ES-I3 (cell line): ENCODE data around the gene C12orf57.
A peak's percentile ranks its signal among the peaks of the same experiment; 100 is the strongest.

Source experiments
- H3K36me3 ChIP-seq: 2 replicates; pipeline ENCODE4 v1.6.1; 2013; ENCODE audit warnings: mild to moderate bottlenecking, low read length, control low read depth, moderate library complexity; ENCODE audit not compliant: insufficient read depth
- H3K4me1 ChIP-seq: 2 replicates; pipeline ENCODE4 v1.6.1; 2013; ENCODE audit warnings: mild to moderate bottlenecking, control low read depth, low read length; ENCODE audit not compliant: insufficient read depth
- H3K9ac ChIP-seq: 2 replicates; pipeline ENCODE4 v1.6.1; 2013; ENCODE audit warnings: low read depth, mild to moderate bottlenecking, low read length, moderate library complexity
- H3K9me3 ChIP-seq: 2 replicates; pipeline ENCODE4 v1.6.1; 2013; ENCODE audit warnings: mild to moderate bottlenecking, low read length, moderate library complexity; ENCODE audit not compliant: control insufficient read depth, insufficient read depth

C12orf57 gene

DNA sequence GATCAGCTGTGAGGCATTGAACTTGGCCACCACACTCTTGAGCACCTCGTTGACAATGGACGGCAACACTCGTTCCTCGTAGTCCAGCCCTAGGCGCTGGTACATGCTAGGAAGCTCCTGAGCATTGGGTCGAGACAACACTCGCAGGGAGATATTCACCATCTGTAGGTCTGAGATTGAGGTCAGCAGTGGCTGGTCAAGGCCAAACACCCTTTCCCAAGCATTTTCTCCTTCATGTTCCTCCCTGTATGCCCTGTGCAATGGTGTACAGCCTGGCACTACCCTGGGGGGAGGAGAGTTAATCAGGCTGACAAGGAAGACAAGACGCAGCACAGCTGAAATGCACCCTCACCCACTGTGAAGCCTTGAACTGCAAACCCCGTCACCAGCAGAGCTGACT, 24.6 kb downstream of the C12orf57 start:
- H3K9ac ChIP-seq, result no peak overlapping the region
- H3K4me1 ChIP-seq, result no peaks in the 10 kb centered on the region; the same call in 1 of the 2 replicates
- H3K36me3 ChIP-seq, result peaks cover 29% of the 10 kb centered on the region
- no peaks in the 10 kb centered on the region for H3K9me3 ChIP-seq

DNA sequence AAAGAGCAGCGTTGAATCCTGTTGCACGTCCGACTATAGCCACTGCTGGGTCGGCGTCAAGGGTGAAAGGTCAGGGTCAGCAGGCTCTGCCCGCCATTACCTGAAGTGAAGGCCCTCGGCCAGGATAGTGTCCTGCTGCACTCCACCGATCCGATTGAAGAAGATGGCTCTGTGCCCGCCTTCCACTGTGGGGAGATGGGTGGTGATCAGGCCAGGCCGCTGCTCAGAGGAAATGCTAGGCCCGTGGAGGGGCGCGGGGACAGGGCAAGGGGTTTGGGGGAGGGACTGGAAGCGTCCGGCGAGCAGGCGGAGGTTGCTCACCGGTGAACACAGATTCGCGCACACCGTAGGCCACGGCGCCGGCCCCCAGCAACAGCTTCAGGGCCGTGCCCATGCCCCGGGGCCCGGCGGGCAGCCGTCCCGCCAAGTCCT, 26.3 kb downstream of the C12orf57 start:
- H3K9me3 ChIP-seq, result no peaks in the 10 kb centered on the region
- no peaks in the 10 kb centered on the region; the same call in 1 of the 2 replicates for H3K4me1 ChIP-seq
- H3K9ac ChIP-seq, result peak overlapping the region; percentile 94
- H3K36me3 ChIP-seq, result peaks cover 39% of the 10 kb centered on the region

DNA sequence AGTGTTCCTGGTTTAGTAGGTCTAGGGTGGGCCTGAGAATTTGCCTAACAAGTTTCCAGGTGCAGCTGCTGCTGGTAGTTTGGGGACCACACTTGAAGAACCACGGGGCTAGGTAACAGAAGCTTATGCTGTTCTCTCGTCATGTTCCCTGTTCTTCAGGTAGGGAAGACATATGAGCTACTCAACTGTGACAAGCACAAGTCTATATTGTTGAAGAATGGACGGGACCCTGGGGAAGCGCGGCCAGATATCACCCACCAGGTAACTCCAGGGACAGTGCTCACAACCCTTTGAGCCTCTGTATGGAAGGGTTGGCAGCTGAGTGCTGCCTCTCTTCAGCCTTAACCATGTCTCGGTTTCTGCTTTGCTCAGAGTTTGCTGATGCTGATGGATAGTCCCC, 30.4 kb downstream of the C12orf57 start:
- H3K36me3 ChIP-seq, result peaks cover 27% of the 10 kb centered on the region
- no peak overlapping the region for H3K9ac ChIP-seq
- no peaks in the 10 kb centered on the region; the same call in 1 of the 2 replicates for H3K4me1 ChIP-seq

DNA sequence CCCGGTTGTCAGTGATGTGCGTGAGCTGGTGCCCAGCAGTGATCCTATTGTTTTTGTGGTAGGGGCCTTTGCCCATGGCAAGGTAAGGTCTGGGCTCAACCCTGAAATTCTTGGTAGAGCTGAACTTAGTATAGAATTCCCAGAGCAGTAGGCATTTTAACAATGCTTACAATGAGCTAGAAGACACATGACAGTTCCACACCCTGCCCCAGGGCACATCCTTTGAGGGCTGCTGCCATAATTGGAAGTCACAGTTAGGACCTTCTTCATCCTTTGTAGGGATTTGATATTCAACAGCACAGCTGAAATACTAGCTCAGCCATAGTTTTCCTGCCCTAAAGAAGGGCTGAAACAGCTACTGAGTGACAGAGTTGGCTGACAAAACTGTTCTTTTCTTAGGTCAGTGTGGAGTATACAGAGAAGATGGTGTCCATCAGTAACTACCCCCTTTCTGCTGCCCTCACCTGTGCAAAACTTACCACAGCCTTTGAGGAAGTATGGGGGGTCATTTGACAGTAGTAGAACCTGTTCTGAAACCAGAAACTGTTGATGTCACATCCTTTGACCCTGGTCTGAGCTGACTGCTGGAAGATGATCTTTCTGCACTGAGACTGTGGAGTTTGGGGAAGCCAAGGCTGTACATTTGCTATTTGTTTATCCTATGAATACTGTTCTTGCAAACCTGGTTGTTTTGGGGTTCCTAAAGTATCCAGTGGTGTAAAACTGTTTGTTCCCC, 31.6 kb downstream of the C12orf57 start:
- peaks cover 26% of the 10 kb centered on the region for H3K36me3 ChIP-seq
- no peaks in the 10 kb centered on the region for H3K9me3 ChIP-seq
- no peak overlapping the region for H3K9ac ChIP-seq
- no peaks in the 10 kb centered on the region for H3K4me1 ChIP-seq

More for the DNA sequence above, 30.4 kb downstream of the C12orf57 start:
- H3K9me3 ChIP-seq, result no peaks in the 10 kb centered on the region

DNA sequence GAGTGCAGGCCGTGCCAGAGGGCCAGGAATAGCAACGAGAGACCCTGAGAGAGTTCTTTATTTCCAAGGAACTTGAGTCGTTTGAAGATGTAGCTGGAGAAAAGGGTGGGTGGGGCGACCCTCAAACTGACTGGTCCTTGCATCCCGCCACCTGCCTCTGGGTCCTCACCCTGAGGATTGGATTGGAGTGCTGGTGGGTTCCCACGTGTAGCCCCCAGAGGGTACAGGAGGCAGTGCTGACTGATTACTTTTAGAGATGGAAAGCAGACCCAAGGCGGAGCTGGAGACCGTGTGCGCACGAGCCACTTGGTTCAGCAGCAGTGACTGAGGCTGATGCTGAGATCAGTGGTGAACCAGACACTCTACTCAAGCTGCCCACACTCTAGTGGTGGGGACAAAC, 33.8 kb downstream of the C12orf57 start:
- peaks cover 34% of the 10 kb centered on the region for H3K36me3 ChIP-seq
- no peaks in the 10 kb centered on the region for H3K4me1 ChIP-seq
- no peaks in the 10 kb centered on the region for H3K9me3 ChIP-seq
- no peak overlapping the region for H3K9ac ChIP-seq

DNA sequence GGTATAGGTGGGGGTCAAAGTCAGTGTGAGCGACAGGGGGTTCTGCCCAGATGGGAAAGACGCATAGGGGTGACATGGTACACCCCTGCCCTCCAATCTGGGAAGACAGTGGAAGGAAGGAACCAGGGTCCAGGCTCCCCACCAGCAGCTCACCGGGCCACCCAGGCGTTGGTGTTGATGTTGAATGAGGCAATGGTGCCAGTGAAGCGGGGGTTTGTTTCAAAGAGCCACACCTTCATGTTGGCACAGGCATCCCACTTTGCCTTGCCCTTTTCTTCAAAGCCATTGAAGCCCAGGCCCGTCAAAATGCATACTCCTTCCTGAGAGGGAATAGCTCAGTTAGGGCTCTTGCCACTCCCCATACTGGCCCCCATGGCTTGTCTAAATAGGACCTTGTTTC, 34.4 kb downstream of the C12orf57 start:
- Histone ChIP-seq H3K9me3 (no peaks in the 10 kb centered on the region), H3K36me3 (peaks cover 34% of the 10 kb centered on the region), H3K9ac (no peak overlapping the region), H3K4me1 (no peaks in the 10 kb centered on the region)

DNA sequence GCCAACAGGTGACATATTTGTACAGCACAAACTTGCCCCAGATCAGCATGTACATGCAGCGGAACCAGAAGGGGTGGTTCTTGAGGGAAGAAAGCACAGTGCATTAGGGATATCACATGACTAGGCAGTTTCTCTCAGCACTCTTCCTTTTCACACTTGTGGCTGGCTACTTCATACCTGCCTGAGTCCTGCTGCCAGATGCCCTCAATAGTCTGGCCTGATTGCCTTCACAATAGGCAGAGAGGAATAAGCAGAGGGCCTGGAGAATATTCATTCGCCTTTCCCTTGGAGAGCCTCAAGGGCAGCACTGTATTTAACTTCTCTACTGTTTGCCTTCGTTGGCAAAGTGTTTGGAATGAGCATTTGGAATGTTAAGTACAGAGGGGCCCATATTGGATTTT, 34.8 kb downstream of the C12orf57 start:
- Histone ChIP-seq H3K9me3 (no peaks in the 10 kb centered on the region), H3K9ac (no peak overlapping the region), H3K36me3 (peaks cover 34% of the 10 kb centered on the region), H3K4me1 (no peaks in the 10 kb centered on the region)

DNA sequence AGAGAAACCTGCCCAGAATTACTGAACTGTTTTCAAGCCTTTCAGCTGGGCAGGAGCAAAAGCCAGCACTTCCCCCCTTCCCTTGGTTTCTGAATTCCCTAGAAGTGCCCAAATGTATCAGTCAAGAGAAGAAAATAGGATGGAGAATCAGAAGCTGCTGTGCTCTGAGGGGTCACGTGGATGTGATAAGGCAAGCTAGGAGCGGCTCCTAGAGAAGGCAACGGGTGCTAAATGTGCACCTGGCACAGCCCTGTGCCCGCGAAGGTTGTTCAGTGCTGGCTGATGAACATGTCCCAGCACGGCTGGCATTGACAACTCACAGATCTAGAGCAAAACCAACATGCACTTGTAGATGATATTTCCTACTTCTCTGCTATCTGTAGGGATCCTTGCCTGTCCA, 35.2 kb downstream of the C12orf57 start:
- Histone ChIP-seq H3K9ac (no peak overlapping the region), H3K4me1 (no peaks in the 10 kb centered on the region), H3K36me3 (peaks cover 34% of the 10 kb centered on the region), H3K9me3 (no peaks in the 10 kb centered on the region)

DNA sequence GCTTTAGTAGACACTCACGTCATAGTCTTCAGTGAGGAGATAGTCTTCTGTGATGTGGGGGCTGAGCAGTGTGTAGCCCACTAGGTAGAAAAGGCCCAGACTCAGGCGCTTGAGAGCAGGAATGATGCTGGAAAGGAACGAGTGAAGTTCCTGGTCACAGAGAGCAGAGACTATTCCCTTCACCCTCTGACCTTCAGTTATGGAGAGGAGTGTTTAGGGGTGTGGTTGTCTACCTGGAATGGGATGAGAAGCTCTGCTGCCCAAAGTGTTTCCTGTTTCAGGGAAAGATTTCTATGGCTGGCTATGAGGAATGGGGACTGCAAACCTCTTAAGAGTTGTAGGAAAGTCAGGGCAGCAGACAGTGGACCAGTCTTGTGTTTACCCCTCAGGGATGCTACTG, 35.6 kb downstream of the C12orf57 start:
- Histone ChIP-seq H3K4me1 (no peaks in the 10 kb centered on the region), H3K9me3 (no peaks in the 10 kb centered on the region), H3K36me3 (peaks cover 30% of the 10 kb centered on the region), H3K9ac (no peak overlapping the region)

DNA sequence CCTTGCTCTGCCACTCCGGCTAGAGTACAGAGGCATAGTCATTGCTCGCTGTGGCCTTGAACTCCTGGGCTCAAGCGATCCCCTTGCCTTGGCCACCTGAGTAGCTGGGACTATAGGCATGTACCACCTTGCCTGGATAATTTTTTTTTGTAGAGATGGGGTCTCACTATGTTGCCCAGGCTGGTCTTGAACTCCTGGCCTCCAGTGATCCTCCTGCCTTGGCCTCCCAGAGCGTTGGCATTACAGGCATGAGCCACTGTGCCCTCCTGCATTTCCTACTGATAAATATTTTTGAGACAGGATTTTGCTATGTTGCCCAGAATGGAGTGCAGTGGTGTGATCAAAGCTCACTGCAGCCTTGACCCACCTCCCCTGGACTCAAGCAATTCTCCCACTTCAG, 36.3 kb downstream of the C12orf57 start:
- H3K4me1 ChIP-seq, result no peaks in the 10 kb centered on the region
- H3K9ac ChIP-seq, result no peak overlapping the region
- peaks cover 24% of the 10 kb centered on the region for H3K36me3 ChIP-seq
- H3K9me3 ChIP-seq, result no peaks in the 10 kb centered on the region

DNA sequence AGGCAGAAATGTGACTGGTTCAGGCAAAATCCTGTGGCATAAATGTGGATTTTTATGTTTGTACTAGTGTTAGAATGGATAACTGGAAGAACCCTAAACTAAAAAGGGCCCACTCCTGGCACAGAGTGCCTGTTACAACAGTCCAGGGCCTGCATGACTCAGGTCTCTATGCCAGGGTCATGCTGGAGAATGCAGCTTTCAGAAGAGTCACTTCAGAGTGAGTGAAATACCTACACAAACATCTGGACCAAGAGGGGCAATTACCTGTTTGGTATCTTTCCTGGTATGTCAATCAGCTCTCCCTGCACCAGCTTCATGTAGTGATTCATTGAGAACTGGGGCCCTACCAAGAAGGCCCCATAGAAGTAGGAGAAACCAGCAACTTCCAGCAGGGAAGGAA, 36.9 kb downstream of the C12orf57 start:
- Histone ChIP-seq H3K4me1 (no peaks in the 10 kb centered on the region), H3K9me3 (no peaks in the 10 kb centered on the region), H3K9ac (no peak overlapping the region), H3K36me3 (peaks cover 17% of the 10 kb centered on the region)

DNA sequence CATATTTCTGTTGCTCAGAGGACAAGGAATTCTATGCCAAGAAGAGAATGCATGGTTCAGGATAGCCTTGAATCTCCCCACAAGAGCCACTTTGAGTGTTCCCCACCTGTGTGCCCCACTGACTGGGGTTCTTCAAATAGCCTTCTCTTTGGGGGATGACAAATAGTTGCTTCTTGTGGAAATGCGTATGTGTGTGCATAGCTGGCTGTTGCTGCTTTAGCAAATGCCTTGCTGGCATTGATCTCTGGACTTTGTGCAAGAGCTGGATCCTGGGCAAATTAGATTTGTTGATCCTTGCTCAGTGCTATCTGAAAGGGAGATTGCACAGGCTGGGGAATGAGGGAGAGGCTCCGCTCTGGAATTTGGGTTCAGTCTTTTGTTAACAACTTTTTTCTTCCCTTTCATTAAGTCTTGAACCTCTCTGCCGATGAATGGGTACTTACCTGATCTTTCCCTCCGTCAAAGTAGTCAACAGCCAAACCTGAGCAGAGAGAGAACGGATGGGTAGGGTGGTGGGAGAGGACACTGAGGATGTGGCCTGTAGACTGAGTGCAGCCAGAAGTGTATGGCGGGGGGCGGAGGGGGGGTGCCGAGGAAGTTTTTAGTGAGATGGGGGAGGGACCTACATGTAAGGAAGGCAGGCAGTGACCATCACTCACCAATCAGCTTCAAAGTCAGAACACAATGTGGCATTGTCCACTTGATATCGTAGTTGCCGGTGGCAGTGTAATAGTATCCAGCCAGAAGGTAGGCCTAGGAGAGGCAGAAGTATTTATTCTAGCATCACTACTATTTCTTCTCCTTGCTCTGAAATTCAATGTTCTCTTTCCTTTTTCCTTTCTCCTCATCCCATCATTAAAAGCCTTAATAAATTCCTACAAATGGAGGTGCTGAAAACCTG, 37.6 kb downstream of the C12orf57 start:
- no peaks in the 10 kb centered on the region for H3K4me1 ChIP-seq
- H3K36me3 ChIP-seq, result peaks cover 15% of the 10 kb centered on the region

DNA sequence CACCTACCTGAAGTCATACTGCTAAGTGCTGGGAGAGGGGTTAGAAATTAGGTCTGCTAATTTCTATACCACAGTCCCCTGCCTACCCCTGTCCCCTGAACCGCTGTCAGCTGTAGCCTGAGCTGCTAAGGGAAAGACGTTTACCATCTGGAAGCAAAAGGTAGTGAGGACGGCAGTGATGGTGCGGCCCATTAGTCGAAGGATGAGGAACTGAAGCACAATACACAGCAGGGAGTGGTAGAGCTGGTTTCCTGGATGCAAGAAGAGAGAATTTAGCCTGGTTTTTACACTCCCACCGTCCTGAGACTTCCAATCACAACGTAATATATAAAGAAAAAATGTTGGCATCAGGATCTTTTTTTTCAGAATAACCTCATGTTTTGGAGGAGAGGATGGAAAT, 38.7 kb downstream of the C12orf57 start:
- Histone ChIP-seq H3K9ac (no peak overlapping the region), H3K36me3 (peaks cover 9% of the 10 kb centered on the region)

More for the DNA sequence above, 37.6 kb downstream of the C12orf57 start:
- no peaks in the 10 kb centered on the region for H3K9me3 ChIP-seq
- H3K9ac ChIP-seq, result no peak overlapping the region

DNA sequence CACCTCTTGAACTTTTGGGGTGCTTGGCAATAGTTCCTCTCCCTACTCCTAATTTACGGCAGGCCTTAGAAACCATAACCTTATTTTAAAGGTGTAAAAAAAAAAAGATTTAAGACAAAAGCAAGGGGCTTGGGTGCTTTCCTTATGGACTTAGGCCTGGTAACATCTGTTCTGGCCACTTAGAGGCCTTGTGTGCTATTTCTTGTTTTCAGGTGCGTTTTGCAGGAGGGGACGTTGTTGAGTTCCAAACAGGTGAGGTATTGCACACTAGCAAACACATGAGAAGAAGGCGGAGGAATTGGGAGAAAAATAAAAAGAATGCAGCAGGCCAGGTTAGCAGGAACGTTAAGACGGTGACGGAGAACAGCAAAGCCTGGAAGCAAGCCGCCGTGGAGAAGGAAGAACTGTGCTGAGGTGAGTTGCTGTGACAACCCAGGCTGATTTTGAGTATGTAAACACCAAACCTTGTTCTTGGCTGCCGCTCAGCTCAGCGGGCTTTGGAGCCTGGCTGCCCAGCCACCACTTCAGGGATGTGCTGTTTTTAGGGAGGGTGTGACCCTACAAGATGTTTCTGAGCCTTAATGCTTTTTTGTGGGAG, 44.2 kb downstream of the C12orf57 start:
- Histone ChIP-seq H3K4me1 (no peaks in the 10 kb centered on the region), H3K36me3 (no peaks in the 10 kb centered on the region; the same call in none of the 2 replicates), H3K9me3 (no peaks in the 10 kb centered on the region), H3K9ac (no peak overlapping the region)

More for the DNA sequence above, 38.7 kb downstream of the C12orf57 start:
- H3K9me3 ChIP-seq, result no peaks in the 10 kb centered on the region
- H3K4me1 ChIP-seq, result no peaks in the 10 kb centered on the region
